Uterine smooth muscle cell (primary cell): ENCODE results near the gene LSM11. TPM values are rescaled to one million over a fixed set of nuclear protein-coding genes. Genes with fewer than 3 reads are reported as not detected.

Experiments used
- total RNA-seq: library from RNA; depleted of rRNA; stranded (reverse); fragments of >200 nt; gene quantifications from 2 replicates; pipeline ENCODE4 v1.2.3, GENCODE V29; 2014

LSM11 gene
- 5.7 and 6.6 TPM in 2 replicates for total RNA-seq

GRCh38 chr5:157743163-157744050 lies at the start of gene LSM11:
Gene LSM11, plus strand, starts transcription at chr5:157743712. Its CDS starts 39 bp downstream, at chr5:157743751.

GRCh38 chr5:157731272-157732129 lies 12.0 kb upstream of the LSM11 start, which contains the start of gene THG1L:
Gene THG1L, plus strand, starts transcription at chr5:157731420. Its CDS starts 21 bp downstream, at chr5:157731441.

Other genes with a start within 250 kb of the LSM11 start
- 49.9 and 71.4 TPM in 2 replicates for gene ADAM19, start 167.9 kb upstream of the LSM11 start, total RNA-seq
- 0.12 TPM in 1 of 2 replicates, not detected in the other for gene SOX30, start 91.3 kb upstream of the LSM11 start, total RNA-seq
- not detected in 2 replicates for gene C5orf52, start 72.2 kb upstream of the LSM11 start, total RNA-seq
- gene THG1L, start 12.3 kb upstream of the LSM11 start, total RNA-seq: 26.3 and 32.0 TPM in 2 replicates
- gene CLINT1, start 115.4 kb downstream of the LSM11 start, total RNA-seq: 112 and 113 TPM in 2 replicates